ENCODE results near the gene SDF4.
"Not testable (repeated sequence)": the region's sequence is repeated elsewhere in the genome, so short reads cannot be mapped to it uniquely, and the experiment has no call there.

Gene SDF4

DNA sequence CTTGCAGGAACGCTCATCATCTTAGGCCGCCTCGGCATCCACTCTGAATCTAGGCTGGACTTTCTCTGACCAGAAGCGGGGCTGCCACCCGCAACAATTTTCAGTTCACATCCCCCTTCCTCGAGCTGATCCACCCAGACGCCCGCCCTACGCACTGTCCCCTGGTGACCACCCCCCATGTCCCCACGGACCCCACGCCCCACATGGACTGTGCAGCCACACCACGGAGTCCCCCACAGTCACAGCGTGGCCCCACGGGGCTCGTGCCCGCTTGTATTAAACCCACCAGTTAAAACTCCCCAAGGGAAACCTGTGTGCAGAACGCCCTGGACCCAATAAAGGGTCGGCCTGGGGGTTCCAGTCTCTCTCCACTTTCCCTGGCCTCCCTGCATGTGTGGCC lies 27.7 kb upstream of the SDF4 start:
- DNase-seq: no peak

DNA sequence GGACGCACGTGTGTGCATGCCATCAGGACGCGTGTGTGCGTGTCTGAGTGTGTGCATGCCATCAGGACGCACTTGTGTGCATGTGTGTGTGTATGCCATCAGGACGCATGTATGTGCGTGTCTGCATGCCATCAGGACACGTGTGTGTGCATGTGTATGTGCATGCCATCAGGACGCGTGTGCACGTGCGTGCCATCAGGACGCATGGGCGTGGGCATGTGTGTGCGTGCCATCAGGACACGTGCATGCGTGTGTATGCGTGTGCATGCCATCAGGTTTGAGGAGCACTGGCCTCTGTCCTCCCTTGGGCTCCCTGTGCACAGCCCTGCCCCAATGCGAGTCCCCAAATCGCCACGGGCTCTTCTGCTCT lies 27.3 kb upstream of the SDF4 start:
- DNase-seq: no peak

GRCh38 chr1:1256956-1257871 lies 25.4 kb upstream of the SDF4 start:
- no peak for DNase-seq

DNA sequence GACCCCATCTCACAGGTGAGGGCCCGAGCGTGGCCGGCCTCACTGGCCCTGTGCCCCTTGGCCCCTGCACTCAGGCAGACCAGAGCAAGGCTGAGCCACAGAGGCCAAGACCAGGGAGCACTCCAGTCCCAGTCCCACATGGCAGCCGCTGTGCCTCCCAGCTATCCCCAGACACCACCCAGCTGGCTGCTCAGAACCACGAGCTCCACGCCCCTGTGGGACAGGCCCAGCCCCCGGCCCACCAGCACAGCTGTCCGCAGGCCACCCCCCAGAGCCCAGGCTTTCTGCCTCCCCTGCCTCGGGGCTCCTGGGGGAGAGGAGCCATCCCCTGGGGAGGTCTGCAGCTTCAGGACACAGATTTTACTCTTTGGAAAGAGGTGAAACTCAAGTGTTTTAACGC lies 23.8 kb upstream of the SDF4 start:
- DNase-seq: no peak

GRCh38 chr1:1255078-1255477 lies 23.3 kb upstream of the SDF4 start:
- DNase-seq: no peak

- DNase-seq: no peak
Measured at GRCh38 chr1:1254667-1254998, 22.8 kb upstream of the SDF4 start.

GRCh38 chr1:1253972-1254666 lies 22.3 kb upstream of the SDF4 start:
- no peak for DNase-seq

- DNase-seq: no peak
Measured at GRCh38 chr1:1253314-1253713, 21.5 kb upstream of the SDF4 start.

DNA sequence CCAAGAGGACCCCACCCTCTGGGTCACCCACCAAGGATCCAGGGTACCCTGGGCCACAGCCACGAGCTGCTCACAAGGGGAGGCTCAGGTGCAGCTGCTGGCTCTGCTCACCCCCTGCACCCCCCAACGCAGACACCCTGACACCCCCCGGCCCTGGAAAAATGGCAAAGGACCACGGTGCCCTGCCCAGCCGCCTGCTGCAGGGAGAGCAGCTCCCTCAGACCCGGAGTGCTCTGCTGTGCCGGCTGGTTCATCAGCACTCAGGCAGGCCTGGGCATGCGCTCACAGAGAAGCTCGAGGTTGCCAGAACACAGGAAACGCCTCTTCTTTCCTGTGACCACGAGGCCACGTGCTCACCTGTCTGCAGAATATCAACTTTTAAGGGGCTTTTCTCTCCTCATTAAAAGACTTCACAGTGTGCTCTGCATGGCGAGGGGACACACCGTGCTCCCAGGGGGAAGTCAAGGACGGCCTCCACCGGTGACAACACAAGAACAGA lies 19.0 kb upstream of the SDF4 start:
- no peak for DNase-seq

DNA sequence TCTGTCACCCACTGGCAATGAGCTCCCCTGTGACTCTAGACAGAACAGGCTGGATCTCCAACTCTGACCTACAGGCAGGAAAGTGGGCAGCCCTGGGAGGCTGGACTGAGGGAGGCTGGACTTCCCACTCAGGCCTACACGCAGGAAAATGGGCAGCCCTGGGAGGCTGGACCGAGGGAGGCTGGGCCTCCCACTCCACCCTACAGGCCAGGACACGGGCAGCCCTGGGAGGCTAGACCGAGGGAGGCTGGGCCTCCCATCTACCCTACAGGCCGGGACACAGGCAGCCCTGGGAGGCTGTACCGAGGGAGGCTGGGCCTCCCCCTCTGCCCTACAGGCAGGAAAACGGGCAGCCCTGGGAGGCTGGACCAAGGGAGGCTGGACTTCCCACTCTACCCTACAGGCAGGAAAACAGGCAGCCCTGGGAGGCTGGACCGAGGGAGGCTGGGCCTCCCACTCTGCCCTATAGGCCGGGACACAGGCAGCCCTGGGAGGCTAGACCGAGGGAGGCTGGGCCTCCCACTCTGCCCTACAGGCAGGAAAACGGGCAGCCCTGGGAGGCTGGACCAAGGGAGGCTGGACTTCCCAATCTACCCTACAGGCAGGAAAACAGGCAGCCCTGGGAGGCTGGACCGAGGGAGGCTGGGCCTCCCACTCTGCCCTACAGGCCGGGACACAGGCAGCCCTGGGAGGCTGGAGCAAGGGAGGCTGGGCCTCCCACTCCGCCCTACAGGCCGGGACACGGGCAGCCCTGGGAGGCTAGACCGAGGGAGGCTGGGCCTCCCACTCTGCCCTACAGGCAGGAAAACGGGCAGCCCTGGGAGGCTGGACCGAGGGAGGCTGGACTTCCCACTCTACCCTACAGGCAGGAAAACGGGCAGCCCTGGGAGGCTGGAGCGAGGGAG lies 16.5 kb upstream of the SDF4 start:
- not testable (repeated sequence) for DNase-seq

- DNase-seq: no peak
Measured at GRCh38 chr1:1247341-1247913, 15.6 kb upstream of the SDF4 start.

DNA sequence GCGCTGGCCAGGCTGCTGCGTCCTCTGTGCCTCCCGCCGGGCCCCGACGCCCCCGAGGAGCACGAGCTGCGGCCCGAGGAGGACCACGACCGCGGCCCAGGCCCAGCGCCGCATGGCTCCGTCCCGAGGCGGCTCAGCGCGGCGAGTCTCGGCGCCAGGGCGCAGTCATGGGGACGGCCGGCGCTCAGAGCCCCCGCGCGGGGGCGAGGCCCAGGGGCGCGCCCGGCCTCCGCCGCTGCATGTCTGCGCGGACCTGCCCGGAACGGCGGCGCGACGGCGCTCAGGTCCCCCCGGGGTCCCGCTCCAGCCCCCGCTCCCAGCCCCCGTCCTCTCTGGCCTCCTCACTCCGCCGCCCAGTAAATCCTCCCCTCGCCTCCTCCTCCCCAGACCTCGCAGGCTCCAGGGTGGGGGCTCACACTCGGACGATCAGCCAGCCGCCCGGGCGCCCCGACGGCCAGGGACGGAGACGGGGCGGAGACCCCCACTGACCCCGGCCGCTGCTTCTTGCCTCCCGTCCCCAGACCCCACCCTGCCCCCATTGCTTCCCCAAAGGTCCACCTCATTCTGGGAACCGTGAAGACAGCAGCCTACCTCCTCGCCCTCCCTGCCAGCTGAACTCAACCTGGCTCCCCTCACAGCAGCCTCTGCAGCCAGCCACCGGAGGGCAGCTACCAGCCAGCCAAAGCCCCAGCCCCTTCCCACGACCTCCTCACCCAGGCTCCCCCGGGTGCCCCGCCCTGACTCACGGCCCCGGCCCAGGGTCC lies 15.0 kb upstream of the SDF4 start, which contains the start of gene C1QTNF12:
C1QTNF12 (minus strand) TSS at position 146 of the 764 bp plus-strand sequence; CDS start at position 114, 32 bp downstream.
- DNase-seq: no peak

- DNase-seq: no peak
Measured at GRCh38 chr1:1245817-1246576, 14.2 kb upstream of the SDF4 start.

- DNase-seq: no peak
Measured at GRCh38 chr1:1245178-1245816, 13.5 kb upstream of the SDF4 start.

DNA sequence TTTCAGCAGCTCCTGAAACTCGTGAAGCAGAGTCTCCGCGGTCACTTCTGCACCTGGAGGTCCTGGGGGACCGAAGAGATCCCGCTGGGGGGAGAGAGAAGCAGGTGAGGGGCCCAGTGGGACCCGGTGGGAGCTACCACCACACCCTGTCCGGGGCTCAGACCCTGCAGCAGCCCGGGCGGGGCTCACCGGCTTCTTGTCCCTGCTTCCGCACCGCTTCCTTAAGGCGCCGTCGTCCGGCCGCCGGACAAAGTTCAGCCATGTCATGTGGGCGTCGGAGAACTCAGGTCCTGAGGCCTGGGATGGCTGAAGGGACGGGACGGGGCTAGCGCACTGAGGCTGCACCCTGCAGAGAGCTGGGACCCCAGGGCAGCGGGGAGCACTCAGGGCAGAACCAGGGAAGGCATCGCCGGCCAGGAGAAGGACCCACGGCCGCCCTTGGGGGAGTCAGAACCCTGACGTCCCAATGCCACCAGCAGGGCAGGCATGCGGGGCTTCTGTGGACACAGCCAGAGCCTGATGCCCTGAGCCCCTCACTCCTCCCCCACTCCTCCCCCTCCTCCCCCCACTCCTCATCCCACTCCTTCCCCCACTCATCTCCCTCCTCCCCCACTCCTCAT lies 12.5 kb upstream of the SDF4 start:
- DNase-seq: no peak

GRCh38 chr1:1243807-1244191 lies 12.0 kb upstream of the SDF4 start:
- DNase-seq: no peak

DNA sequence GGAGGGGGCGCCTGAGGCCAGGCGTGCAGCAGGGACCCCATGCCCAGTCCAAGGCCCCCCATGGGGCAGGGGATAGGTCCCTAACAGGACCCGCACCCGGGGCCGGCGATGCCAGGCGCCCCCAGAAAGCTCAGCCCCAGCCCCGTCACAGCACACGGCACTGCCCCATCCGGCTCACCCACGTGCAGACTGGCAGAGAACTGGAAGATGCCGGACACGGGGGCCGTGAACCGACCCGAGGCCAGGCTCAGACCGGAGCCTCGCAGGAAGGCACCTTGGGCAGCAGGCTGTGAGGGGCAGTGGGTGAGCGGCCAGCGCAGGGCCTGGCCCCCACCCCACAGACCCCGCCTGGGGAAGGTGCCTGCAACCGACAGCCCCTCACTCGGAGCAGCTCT lies 11.5 kb upstream of the SDF4 start:
- DNase-seq: no peak

- DNase-seq: no peak
Measured at GRCh38 chr1:1242461-1243265, 10.9 kb upstream of the SDF4 start.

DNA sequence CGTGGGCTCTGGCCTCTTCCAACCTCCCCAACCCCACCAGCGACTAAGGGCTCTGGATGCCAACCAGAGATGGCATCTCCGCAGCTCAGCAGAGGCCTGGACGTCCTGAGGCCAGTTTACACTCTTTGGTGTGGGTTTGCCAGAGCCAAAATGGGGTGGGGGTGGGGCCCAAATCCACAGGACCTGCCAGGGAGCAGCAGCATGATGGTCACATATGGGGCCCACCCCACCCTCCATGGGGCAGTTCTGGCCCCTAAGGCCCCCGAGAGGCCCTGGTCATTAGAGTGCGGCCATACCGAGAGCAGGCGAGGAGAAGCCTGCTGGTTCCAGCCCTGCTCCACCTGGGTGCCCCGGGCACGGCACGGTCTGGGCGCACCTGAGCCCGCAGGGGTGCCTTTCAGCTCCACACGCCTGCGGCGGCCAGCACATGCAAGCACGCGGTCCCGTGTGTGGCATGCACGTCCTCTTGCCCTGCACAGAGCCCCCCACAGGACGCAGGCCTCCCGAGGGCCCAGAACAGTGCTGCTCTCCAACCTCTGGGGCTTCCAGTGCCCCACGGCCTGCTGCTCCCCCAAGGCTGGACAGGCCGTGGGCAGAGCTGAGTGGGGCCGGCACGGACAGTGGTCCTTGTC lies 9.9 kb upstream of the SDF4 start:
- no peak for DNase-seq
